HG02588 (cell line): ENCODE data around the gene OARD1.
A peak's percentile ranks its signal among the peaks of the same experiment; 100 is the strongest.
"Not testable (repeated sequence)": the region's sequence is repeated elsewhere in the genome, so short reads cannot be mapped to it uniquely, and the experiment has no call there.

Experiments used
- ATAC-seq: cut with Tn5 transposase; IDR thresholded peaks from one replicate; pipeline ENCODE4 v1.9.1; 2021; ENCODE audit warnings: mild to moderate bottlenecking, moderate library complexity; ENCODE audit not compliant: unreplicated experiment

Gene OARD1

GRCh38 chr6:41071923-41072835 lies at the start of gene OARD1:
Gene OARD1, minus strand, starts transcription at chr6:41072356. Its CDS starts 722 bp downstream, at chr6:41071634.
- peak; percentile 65 for ATAC-seq

GRCh38 chr6:41120058-41120457 lies 47.9 kb upstream of the OARD1 start:
- no peak for ATAC-seq

GRCh38 chr6:41119508-41119907 lies 47.4 kb upstream of the OARD1 start:
- no peak for ATAC-seq

GRCh38 chr6:41115027-41115426 lies 42.9 kb upstream of the OARD1 start:
- ATAC-seq: not testable (repeated sequence)

GRCh38 chr6:41111017-41111416 lies 38.9 kb upstream of the OARD1 start:
- ATAC-seq: no peak

GRCh38 chr6:41103847-41104246 lies 31.7 kb upstream of the OARD1 start:
- ATAC-seq: no peak

- ATAC-seq: no peak
These were observed 28.7 kb upstream of the OARD1 start for GRCh38 chr6:41100871-41101287.

- no peak for ATAC-seq
These were observed 26.2 kb upstream of the OARD1 start for GRCh38 chr6:41098366-41098765.

GRCh38 chr6:41097467-41098090 lies 25.4 kb upstream of the OARD1 start:
- ATAC-seq: no peak

- no peak for ATAC-seq
These were observed 21.6 kb upstream of the OARD1 start for GRCh38 chr6:41093729-41094128.

- ATAC-seq: no peak
These were observed 20.4 kb upstream of the OARD1 start for GRCh38 chr6:41092421-41093140.

- no peak for ATAC-seq
These were observed 18.9 kb upstream of the OARD1 start for GRCh38 chr6:41090841-41091761.

- no peak for ATAC-seq
These were observed 16.3 kb upstream of the OARD1 start for GRCh38 chr6:41088451-41088850.

GRCh38 chr6:41085182-41085581 lies 13.0 kb upstream of the OARD1 start:
- ATAC-seq: no peak

GRCh38 chr6:41083072-41083471 lies 10.9 kb upstream of the OARD1 start:
- ATAC-seq: no peak

GRCh38 chr6:41080621-41081020 lies 8.5 kb upstream of the OARD1 start:
- ATAC-seq: no peak

- no peak for ATAC-seq
These were observed 6.9 kb upstream of the OARD1 start for GRCh38 chr6:41079080-41079479.

GRCh38 chr6:41078101-41078500 lies 5.9 kb upstream of the OARD1 start:
- no peak for ATAC-seq

- no peak for ATAC-seq
These were observed 5.4 kb upstream of the OARD1 start for GRCh38 chr6:41077536-41077935.
